Suppressor macrophage treated with lipopolysaccharide for 1 hour (primary cell): Measurements from ENCODE around the gene PMP22.
"Not testable (repeated sequence)": the region's sequence is repeated elsewhere in the genome, so short reads cannot be mapped to it uniquely, and the experiment has no call there.

ENCODE experiments used
- DNase-seq, 3 donors: peaks; one replicate each; pipeline ENCODE4 v3.0.0-alpha.2; 2020 to 2022

The PMP22 gene

GRCh38 chr17:15250135-15250860, 14.8 kb downstream of the PMP22 start:
- peak; percentile 38 to 67 (median 60) for DNase-seq

- DNase-seq: peak; percentile 40 to 48 (median 42)
These were observed 15.6 kb downstream of the PMP22 start for GRCh38 chr17:15249487-15249886.

GRCh38 chr17:15247891-15248529, 17.1 kb downstream of the PMP22 start:
- DNase-seq: no peak

GRCh38 chr17:15245054-15245453, 20.1 kb downstream of the PMP22 start:
- no peak for DNase-seq

GRCh38 chr17:15240644-15241043, 24.5 kb downstream of the PMP22 start:
- no peak for DNase-seq

- DNase-seq: peak; percentile 34 to 40 (median 37)
These were observed 25.6 kb downstream of the PMP22 start for GRCh38 chr17:15239491-15239890.

GRCh38 chr17:15238676-15239422, 26.3 kb downstream of the PMP22 start:
- DNase-seq: peak in 1 of 3 donors; percentile 30

- DNase-seq: peak; percentile 66 to 94 (median 88)
These were observed 27.1 kb downstream of the PMP22 start for GRCh38 chr17:15238057-15238456.

- no peak for DNase-seq
These were observed 28.1 kb downstream of the PMP22 start for GRCh38 chr17:15237106-15237425.

GRCh38 chr17:15236281-15237105, 28.6 kb downstream of the PMP22 start:
- DNase-seq: peak; percentile 61 to 89 (median 87)

- no peak for DNase-seq
These were observed 31.2 kb downstream of the PMP22 start for GRCh38 chr17:15233971-15234370.

- DNase-seq: peak; percentile 81 to 88 (median 83)
These were observed 31.9 kb downstream of the PMP22 start for GRCh38 chr17:15233022-15233805.

GRCh38 chr17:15232517-15232915, 32.6 kb downstream of the PMP22 start:
- DNase-seq: no peak

- no peak for DNase-seq
These were observed 33.1 kb downstream of the PMP22 start for GRCh38 chr17:15231851-15232516.

- no peak for DNase-seq
These were observed 34.3 kb downstream of the PMP22 start for GRCh38 chr17:15230866-15231265.

GRCh38 chr17:15221827-15222226, 43.3 kb downstream of the PMP22 start:
- DNase-seq: not testable (repeated sequence)

- peak; percentile 51 to 85 (median 72) for DNase-seq
These were observed 44.3 kb downstream of the PMP22 start for GRCh38 chr17:15220785-15221184.

GRCh38 chr17:15216481-15216880, 48.6 kb downstream of the PMP22 start:
- no peak for DNase-seq

GRCh38 chr17:15213381-15214087, 51.6 kb downstream of the PMP22 start:
- DNase-seq: peak; percentile 68 to 80 (median 78)

GRCh38 chr17:15210247-15210646, 54.9 kb downstream of the PMP22 start:
- no peak for DNase-seq

GRCh38 chr17:15203062-15203461, 62.1 kb downstream of the PMP22 start:
- DNase-seq: not testable (repeated sequence)
